RKO (cell line): ENCODE data around the gene SPARC.
"Not testable (repeated sequence)": the region's sequence is repeated elsewhere in the genome, so short reads cannot be mapped to it uniquely, and the experiment has no call there.

Experiments used
- DNase-seq: peaks from one replicate; pipeline ENCODE4 v3.0.0-alpha.2; 2016; ENCODE audit warnings: low spot score

The SPARC gene

GRCh38 chr5:151700820-151701219 is 14.1 kb upstream of the SPARC start:
- DNase-seq: no peak

DNA sequence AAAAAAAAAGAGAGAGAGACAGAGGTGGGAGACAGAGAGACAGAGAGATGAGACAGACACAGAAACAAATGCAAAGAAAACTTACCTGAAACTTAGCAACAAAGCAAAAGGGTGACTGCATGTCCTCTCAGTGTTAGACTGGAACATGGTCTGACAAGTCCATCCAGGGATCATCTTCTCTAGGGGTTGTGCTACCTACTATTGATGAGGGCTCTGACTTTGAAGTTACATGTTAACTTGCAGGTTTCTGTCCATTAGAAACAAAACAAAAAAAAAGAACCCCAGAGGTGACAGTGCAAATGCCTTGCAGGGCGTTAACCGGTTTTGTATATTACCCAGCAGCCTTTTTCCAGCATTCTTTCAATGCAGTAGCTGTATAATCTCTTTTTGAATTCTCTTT is 13.6 kb upstream of the SPARC start:
- DNase-seq: no peak

DNA sequence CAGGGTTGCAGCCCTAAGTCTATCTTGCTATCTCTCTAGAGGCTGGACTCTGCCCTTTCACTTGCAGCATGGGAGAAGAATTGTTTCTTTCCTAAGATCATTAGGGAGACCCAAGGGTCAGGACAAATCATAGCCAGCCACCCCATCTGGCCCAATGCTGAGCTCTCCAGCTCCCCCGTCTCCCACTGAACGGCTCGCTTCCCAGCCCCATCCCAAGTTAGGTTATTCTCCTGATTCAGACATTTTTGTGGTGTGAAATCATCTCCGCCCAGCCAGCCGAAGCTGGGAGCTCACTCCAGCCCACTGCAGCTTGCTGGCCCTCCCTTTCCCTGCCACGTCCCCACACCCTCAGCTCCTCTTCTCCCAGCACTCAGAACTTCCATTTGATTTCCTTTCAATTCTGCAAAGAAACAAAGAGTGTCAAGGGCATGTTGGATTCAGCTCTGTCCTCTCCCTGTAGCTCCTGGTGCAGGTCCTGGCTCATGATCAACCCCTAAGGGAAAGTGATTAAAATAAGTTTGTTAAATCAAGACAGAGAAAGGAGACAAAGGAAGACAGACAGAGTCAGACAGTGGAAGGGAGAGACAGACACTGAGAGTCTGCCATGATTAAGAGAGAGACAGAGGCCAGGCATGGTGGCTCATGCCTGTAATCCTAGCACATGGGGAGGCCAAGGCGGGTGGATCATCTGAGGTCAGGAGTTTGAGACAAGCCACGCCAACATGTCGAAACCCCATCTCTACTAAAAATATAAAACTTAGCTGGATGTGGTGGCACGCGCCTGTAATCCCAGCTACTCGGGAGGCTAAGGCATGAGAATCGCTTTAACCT is 12.6 kb upstream of the SPARC start:
- peak; percentile 81 for DNase-seq

DNA sequence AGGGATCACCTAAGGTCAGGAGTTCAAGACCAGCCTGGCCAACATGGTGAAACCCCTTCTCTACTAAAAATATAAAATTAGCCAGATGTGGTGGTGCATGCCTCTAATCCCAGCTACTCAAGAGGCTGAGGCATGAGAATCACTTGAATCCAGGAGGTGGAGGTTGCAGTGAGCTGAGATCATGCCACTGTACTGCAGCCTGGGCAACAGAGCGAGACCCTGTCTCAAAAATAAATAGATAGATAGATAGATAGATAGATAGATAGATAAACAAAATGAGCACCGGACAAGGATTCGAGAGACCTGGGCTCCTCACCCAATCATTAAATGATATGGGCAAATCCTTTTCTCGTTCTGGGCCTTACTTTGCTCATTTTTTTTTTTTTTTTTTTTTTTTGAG is 11.4 kb upstream of the SPARC start:
- DNase-seq: not testable (repeated sequence)

DNA sequence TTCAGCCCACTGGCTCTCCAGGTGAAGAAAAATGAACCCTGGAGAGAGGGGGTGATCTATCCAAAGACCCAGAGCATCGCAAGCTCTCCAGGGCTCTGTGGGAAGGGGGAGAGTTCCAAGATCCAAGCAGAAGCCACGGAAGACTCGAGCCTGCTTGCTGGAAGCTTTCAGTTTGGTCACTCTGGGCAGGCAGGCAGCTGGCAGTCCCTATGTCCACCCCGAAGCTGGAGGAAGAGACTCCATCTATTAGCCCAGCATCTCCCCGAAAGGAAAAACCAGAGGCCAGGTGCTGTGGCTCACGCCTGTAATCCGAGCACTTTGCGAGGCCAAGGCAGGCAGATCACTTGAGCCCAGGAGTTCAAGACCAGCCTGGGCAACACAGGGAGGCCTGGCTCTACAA is 10.7 kb upstream of the SPARC start:
- DNase-seq: no peak

DNA sequence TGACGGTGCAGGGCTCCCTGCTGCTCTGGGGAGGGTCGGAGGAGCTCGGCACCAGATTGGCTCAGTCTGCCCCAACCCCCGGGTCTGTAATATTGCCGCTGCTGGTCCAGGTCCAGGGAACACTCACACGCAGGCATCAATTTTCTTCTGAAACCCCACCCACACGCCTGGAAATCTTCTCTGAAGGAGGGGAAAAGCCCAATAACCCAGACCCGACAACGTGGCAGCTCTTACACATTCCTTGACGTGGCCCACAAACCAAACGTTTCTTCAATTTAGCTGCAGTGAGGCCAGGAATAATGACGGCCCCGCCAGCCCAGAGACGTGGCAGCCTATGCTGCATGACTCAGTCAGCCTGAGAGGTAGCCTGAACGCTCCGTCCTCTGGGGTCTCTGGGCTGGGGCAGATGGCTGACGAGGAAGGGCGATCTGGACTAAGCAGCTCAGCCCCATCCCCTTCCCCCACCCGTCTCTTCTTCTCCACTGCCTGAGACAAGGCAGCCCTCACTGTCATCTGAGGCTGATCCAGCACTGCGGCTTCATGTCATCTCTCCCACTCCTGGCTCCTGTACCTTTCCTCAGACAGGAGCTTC is 9.9 kb upstream of the SPARC start:
- no peak for DNase-seq

- DNase-seq: no peak
Observed at GRCh38 chr5:151695464-151695863, 8.7 kb upstream of the SPARC start.

GRCh38 chr5:151694035-151694485 is 7.3 kb upstream of the SPARC start:
- no peak for DNase-seq

GRCh38 chr5:151692312-151692711 is 5.6 kb upstream of the SPARC start:
- no peak for DNase-seq

DNA sequence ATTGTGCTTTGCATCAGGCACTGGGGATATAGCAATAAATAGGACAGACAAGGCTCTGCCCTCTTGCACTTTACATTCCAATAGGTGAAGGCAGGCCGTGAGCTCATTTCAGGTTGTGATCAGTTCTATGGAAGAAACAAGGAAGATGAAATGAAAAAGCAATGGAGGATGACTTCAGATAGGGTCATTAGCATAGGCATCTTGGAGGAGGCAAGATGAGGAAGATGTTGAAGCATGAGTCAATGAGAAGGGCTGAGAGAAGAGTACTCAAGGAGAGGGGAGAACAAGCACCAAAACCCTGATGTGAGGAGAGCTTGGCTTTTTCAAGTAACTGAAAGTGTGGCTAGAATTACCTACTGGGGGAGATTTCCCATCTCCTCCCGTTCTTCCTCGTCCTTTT is 5.0 kb upstream of the SPARC start:
- DNase-seq: no peak

DNA sequence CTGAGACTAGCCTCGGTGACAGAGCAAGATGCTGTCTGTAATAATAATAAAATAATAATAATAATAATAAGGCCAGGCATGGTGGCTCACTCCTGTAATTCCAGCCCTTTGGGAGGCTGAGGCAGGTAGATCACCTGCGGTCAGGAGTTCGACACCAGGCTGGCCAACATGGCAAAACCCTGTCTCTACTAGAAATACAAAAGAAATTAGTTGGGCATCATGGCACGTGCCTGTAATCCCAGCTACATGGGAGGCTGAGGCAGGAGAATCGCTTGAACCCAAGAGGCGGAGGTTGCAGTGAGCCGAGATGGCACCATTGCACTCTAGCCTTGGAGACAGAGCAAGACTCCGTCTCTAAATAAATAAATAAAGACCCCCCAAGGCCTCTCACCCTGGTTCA is 2.9 kb upstream of the SPARC start:
- not testable (repeated sequence) for DNase-seq

- no peak for DNase-seq
Observed at GRCh38 chr5:151688436-151688835, 1.7 kb upstream of the SPARC start.

GRCh38 chr5:151685749-151686673 is 704 bp downstream of the SPARC start:
- no peak for DNase-seq

DNA sequence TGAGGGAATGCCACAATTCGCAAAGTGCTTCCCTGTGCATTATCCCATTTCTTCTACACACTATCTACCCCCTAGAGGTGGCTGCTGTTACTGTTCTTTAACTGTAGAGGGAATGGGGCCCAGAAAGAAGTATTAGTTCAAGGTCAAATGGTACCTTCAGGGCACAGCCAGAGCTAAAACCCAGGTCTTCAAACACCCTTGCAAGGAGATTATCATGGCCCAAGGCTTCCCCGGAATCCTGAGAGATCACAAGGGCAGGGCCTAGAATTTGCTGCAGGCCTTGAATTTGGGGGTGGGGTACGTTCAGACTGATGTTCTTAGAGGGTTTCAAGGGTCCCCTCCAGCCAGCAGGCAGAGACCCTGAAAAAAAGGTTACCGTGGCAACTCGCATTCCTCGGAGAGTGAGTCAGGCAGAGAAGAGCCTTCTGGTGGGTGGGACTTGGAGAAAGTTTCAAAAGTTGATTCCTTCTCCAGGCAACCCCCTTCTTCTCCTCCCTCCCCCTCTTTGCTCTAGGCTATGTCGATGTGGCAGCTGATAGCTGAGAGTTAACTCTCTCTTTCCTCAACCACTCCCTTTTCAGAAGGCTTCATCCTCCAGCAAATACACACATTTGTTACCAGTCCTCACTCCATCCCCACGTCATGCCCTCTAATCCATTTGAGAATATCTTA is 1.9 kb downstream of the SPARC start:
- no peak for DNase-seq

DNA sequence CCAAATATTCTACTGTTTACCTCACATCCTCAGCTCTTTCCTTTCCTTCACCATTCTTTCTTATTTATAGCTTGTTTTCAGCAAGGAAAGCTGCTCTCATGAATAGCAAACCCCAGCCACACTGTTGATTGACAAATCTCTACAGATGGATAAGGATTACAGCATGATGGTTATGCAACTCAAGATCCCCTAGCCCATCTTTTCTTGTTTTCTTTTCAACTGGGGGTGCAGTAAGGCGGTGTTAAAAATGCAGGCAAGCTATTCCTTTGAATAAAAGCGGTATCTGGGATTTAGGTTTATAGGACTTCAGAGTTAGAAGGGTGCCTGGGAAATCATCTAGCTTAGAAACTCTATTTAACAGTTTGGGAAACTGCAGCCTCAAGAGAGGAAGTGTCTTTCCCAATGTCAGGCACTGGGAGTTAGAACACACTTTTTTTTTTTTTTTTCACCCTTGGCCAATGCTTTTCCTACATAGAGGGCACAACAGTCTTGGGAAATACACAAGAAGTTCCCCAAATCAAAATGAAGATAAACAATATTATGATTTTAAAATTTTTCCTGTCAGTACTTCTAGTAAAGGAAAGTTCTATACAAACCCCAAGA is 2.6 kb downstream of the SPARC start:
- no peak for DNase-seq

- no peak for DNase-seq
Observed at GRCh38 chr5:151683444-151683843, 3.3 kb downstream of the SPARC start.

- no peak for DNase-seq
Observed at GRCh38 chr5:151682751-151683331, 3.9 kb downstream of the SPARC start.

- no peak for DNase-seq
Observed at GRCh38 chr5:151682240-151682639, 4.5 kb downstream of the SPARC start.

DNA sequence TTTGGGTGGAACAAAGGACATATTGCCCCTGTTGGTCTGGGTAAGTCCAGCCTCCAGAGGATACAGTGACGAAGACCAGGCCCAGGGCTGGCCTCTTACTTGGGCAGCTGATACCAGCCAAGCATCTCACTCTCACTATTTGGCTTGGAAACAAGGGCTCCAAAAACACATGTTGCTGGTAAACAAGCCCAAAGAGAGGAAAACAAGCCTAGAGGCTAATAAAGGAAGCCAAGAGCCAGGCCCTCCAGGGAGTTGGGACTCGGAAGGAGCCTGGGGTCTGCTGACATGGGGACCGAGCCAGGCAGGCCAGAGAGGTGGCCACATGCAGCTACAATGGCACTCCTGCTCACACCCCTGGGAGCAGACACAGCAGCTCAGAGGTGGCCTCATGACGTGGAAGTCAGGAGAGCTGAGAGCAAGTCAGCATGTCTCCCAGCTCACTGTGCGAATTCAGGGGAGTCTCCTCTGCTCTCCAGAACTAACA is 5.7 kb downstream of the SPARC start:
- DNase-seq: no peak

DNA sequence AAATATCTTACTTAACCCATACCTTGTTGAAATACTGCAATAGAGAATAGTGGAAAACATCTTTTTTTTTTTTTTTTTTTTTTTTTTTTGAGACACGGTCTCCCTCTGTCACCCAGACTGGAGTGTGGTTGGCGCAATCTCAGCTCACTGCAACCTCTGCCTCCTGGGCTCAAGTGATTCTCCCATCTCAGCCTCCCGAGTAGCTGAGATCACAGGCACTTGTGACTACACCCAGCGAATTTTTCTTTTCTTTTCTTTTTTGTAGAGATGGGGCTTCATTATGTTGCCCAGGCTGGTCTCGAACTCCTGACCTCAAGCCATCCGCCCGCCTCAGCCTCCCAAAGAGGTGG is 6.6 kb downstream of the SPARC start:
- not testable (repeated sequence) for DNase-seq
